Type B pancreatic cell (in vitro differentiated cells): ENCODE measurements around the gene NPC1L1. TPM values are rescaled to one million over a fixed set of nuclear protein-coding genes. Genes with fewer than 3 reads are reported as not detected.

ENCODE experiments used
- DNase-seq: peaks from one replicate; pipeline ENCODE4 v3.0.0; 2021; ENCODE audit warnings: mixed read lengths; ENCODE audit not compliant: unreplicated experiment; ENCODE audit errors: extremely low spot score
- H3K27ac Mint-ChIP-seq: 2 replicates; pipeline ENCODE4 v1.8.0; 2021; ENCODE audit warnings: mild to moderate bottlenecking, mixed read lengths
- H3K27me3 Mint-ChIP-seq: 2 replicates; pipeline ENCODE4 v1.8.0; 2021; ENCODE audit warnings: mixed read lengths
- H3K36me3 Mint-ChIP-seq: 2 replicates; pipeline ENCODE4 v1.8.0; 2021; ENCODE audit warnings: mixed read lengths
- H3K4me1 Mint-ChIP-seq: one replicate; pipeline ENCODE4 v1.8.0; 2021; ENCODE audit warnings: mixed read lengths; ENCODE audit not compliant: unreplicated experiment
- H3K4me3 Mint-ChIP-seq: 2 replicates; pipeline ENCODE4 v1.8.0; 2021; ENCODE audit warnings: mild to moderate bottlenecking, mixed read lengths
- H3K9me3 Mint-ChIP-seq: 2 replicates; pipeline ENCODE4 v1.8.0; 2021; ENCODE audit warnings: mixed read lengths
- total RNA-seq: library from RNA; stranded (reverse); gene quantifications from 2 replicates; pipeline ENCODE4 v1.2.1, GENCODE V29; 2021; ENCODE audit warnings: low replicate concordance
- TF ChIP-seq, protein P1 (sequence below): fragments of 200-600 bp; sonication (generic); conservative IDR thresholded peaks from 2 replicates; pipeline ENCODE4 v1.5.0; 2021; ENCODE audit warnings: antibody characterized with exemption, mild to moderate bottlenecking

NPC1L1 gene
- total RNA-seq, 1 donor from 2014 or later = 8.8 TPM

GRCh38 chr7:44470135-44470479, 71.0 kb downstream of the NPC1L1 start:
- H3K4me3 Mint-ChIP-seq = no peak overlapping the region
- no peaks in the 10 kb centered on the region for H3K9me3 Mint-ChIP-seq
- H3K36me3 Mint-ChIP-seq = peaks cover 31% of the 10 kb centered on the region
- DNase-seq = no peak
- no peaks in the 10 kb centered on the region for H3K27me3 Mint-ChIP-seq
- peaks cover 34% of the 10 kb centered on the region for H3K4me1 Mint-ChIP-seq
- TF ChIP-seq, protein P1, sequence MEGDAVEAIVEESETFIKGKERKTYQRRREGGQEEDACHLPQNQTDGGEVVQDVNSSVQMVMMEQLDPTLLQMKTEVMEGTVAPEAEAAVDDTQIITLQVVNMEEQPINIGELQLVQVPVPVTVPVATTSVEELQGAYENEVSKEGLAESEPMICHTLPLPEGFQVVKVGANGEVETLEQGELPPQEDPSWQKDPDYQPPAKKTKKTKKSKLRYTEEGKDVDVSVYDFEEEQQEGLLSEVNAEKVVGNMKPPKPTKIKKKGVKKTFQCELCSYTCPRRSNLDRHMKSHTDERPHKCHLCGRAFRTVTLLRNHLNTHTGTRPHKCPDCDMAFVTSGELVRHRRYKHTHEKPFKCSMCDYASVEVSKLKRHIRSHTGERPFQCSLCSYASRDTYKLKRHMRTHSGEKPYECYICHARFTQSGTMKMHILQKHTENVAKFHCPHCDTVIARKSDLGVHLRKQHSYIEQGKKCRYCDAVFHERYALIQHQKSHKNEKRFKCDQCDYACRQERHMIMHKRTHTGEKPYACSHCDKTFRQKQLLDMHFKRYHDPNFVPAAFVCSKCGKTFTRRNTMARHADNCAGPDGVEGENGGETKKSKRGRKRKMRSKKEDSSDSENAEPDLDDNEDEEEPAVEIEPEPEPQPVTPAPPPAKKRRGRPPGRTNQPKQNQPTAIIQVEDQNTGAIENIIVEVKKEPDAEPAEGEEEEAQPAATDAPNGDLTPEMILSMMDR = no peak
- peak overlapping the region; percentile 37 for H3K27ac Mint-ChIP-seq

GRCh38 chr7:44469461-44470134, 71.5 kb downstream of the NPC1L1 start:
- TF ChIP-seq, protein P1 = no peak
- H3K4me1 Mint-ChIP-seq = peaks cover 34% of the 10 kb centered on the region
- no peaks in the 10 kb centered on the region for H3K9me3 Mint-ChIP-seq
- peaks cover 31% of the 10 kb centered on the region for H3K36me3 Mint-ChIP-seq
- no peak overlapping the region for H3K4me3 Mint-ChIP-seq
- no peaks in the 10 kb centered on the region for H3K27me3 Mint-ChIP-seq
- peak overlapping the region; percentile 37 for H3K27ac Mint-ChIP-seq
- DNase-seq = no peak

GRCh38 chr7:44467217-44467548, 73.9 kb downstream of the NPC1L1 start:
- no peak overlapping the region for H3K27ac Mint-ChIP-seq
- no peaks in the 10 kb centered on the region for H3K9me3 Mint-ChIP-seq
- TF ChIP-seq, protein P1 = no peak
- no peak overlapping the region for H3K4me3 Mint-ChIP-seq
- no peaks in the 10 kb centered on the region for H3K27me3 Mint-ChIP-seq
- H3K36me3 Mint-ChIP-seq = peaks cover 28% of the 10 kb centered on the region
- no peak for DNase-seq
- H3K4me1 Mint-ChIP-seq = peaks cover 23% of the 10 kb centered on the region

GRCh38 chr7:44466300-44467216, 74.6 kb downstream of the NPC1L1 start:
- Mint-ChIP-seq H3K27me3 (no peaks in the 10 kb centered on the region), H3K27ac (no peak overlapping the region), H3K9me3 (no peaks in the 10 kb centered on the region), H3K4me3 (no peak overlapping the region), H3K4me1 (peaks cover 23% of the 10 kb centered on the region), H3K36me3 (peaks cover 24% of the 10 kb centered on the region)
- DNase-seq = no peak
- TF ChIP-seq, protein P1 = no peak

GRCh38 chr7:44465490-44465889, 75.6 kb downstream of the NPC1L1 start:
- TF ChIP-seq, protein P1 = no peak
- DNase-seq = no peak
- H3K27ac Mint-ChIP-seq = no peak overlapping the region
- H3K9me3 Mint-ChIP-seq = no peaks in the 10 kb centered on the region
- peaks cover 23% of the 10 kb centered on the region for H3K4me1 Mint-ChIP-seq
- H3K36me3 Mint-ChIP-seq = peaks cover 21% of the 10 kb centered on the region
- H3K4me3 Mint-ChIP-seq = no peak overlapping the region
- no peaks in the 10 kb centered on the region for H3K27me3 Mint-ChIP-seq
